Adrenal gland (tissue), 12 donors: ENCODE results near the gene LTN1. TPM values are rescaled to one million over a fixed set of nuclear protein-coding genes. Genes with fewer than 3 reads are reported as not detected.

Source experiments
- DNase-seq, 7 donors: peaks; one replicate each; pipeline ENCODE4 v3.0.0-alpha.2; 2019 to 2020
- H3K27ac ChIP-seq, 5 donors: fragments of 200-600 bp; sonication (generic) in 4 of 5; 1 replicate in 3 of 5; 2 replicates in 2 of 5; pipeline versions ENCODE4 v1.5.1 to v1.8.0; 2016 to 2020; ENCODE audit warnings: mild to moderate bottlenecking in 1 of 5
- H3K27me3 ChIP-seq: fragments of 200-600 bp; 2 replicates; pipeline ENCODE4 v1.8.0; 2021
- H3K36me3 ChIP-seq, 2 donors: fragments of 200-600 bp; replicated peaks in 1 of 2; 1 replicate in 1 of 2; 2 replicates in 1 of 2; pipeline versions ENCODE4 v1.5.1 to v1.8.0; 2018 to 2022
- H3K4me1 ChIP-seq, 2 donors: fragments of 200-600 bp; replicated peaks in 1 of 2; 1 replicate in 1 of 2; 2 replicates in 1 of 2; pipeline versions ENCODE4 v1.5.1 to v1.8.0; 2018 to 2021
- H3K4me3 ChIP-seq, 4 donors: fragments of 200-600 bp; sonication (generic) in 3 of 4; one replicate each; pipeline ENCODE4 v1.5.1; 2016 to 2018
- H3K9me3 ChIP-seq, 3 donors: fragments of 200-600 bp; sonication (generic) in 1 of 3; replicated peaks in 1 of 3; 1 replicate in 2 of 3; 2 replicates in 1 of 3; pipeline versions ENCODE4 v1.5.1 to v1.8.0; 2016 to 2021
- CTCF ChIP-seq, 6 experiments: fragments of 450-650 bp in 4 of 6; fragments of 200-600 bp in 2 of 6; sonication (generic) in 1 of 6; IDR thresholded peaks; 1 replicate in 5 of 6; 2 replicates in 1 of 6; pipeline versions ENCODE4 v1.5.1 to v1.8.0; 2016 to 2021; ENCODE audit warnings: antibody characterized with exemption in 6 of 6, mild to moderate bottlenecking in 2 of 6, moderate library complexity in 1 of 6
- POLR2A ChIP-seq, 2 donors: fragments of 450-650 bp; IDR thresholded peaks; one replicate each; pipeline ENCODE4 v1.6.1; 2017; ENCODE audit warnings: antibody characterized with exemption in 2 of 2, mild to moderate bottlenecking in 2 of 2, moderate library complexity in 1 of 2
- WGBS, 4 donors: extraction: QIAGEN DNeasy Blood & Tissue Kit in 2 of 4; methylation state at CpG; one replicate each; pipeline versions ENCODE4 v1.1.5 to v1.1.7; 2013 to 2017; 5-methylcytosine and 5-hydroxymethylcytosine counted together
- intact Hi-C, 2 donors: fragments of 100-400 bp; cut with DNase I; formaldehyde crosslinking; loops; one replicate each; pipeline versions ENCODE4 v1.14.1 to v1.15.0; 2022 to 2023
- polyA plus RNA-seq, 3 donors: library from polyadenylated mRNA; stranded (reverse); fragments of 200-250 nt in 2 of 3; fragments of 350-450 nt in 1 of 3; fragmentation: Illumina TruSeq in 1 of 3; extraction: RNeasy Lipid Tissue Mini Kit (QIAGEN cat#74804) in 1 of 3; gene quantifications; one replicate each; pipeline ENCODE4 v1.2.3, GENCODE V29; 2013 to 2014
- total RNA-seq, 9 donors: library from RNA; depleted of rRNA in 4 of 9; stranded (reverse); fragments of >200 nt in 4 of 9; fragments of 120-200 nt in 1 of 9; fragmentation: NEBNext Ultra II Directional in 1 of 9; extraction: Animal tissue kit (Norgen Biotek cat#: 25700) in 1 of 9; gene quantifications; one replicate each; pipeline versions ENCODE4 v1.1.0 to v1.2.4, GENCODE V29; 2013 to 2023
- donor health status: healthy with polysubstance abuse.
- donor health status: Bipolar disorder and iron deficiency.
- donor health status: DM: yes; HTN: yes; CAD: no.
- donor health status: DM: no; HTN: no; CAD: no.
- donor health status: DM: no; HTN: no; CAD: no.
- donor health status: DM: yes; HTN: yes; CAD: no.

LTN1 gene
- total and polyA plus RNA-seq, 12 donors, result 3.6 to 31.2 (median 22.0) TPM

GRCh38 chr21:28949318-28949717 lies 43.4 kb downstream of the LTN1 start:
- no peak for DNase-seq
- WGBS, 4 donors, result 65 to 88% (median 82%) methylated on average over 2 of the region's 2 CpGs
- Histone ChIP-seq H3K27ac (no peak overlapping the region), H3K9me3 (no peaks in the 10 kb centered on the region), H3K4me3 (no peak overlapping the region), H3K36me3 (peaks cover 0 to 51% of the 10 kb centered on the region in 2 donors), H3K27me3 (no peaks in the 10 kb centered on the region), H3K4me1 (no peaks in the 10 kb centered on the region)
- intact Hi-C loops, result loop anchor here in 1 of 2 donors (10.0 kb wide), 1 partner anchor 195 kb away; no protein-coding TSS in a partner anchor
- TF ChIP-seq POLR2A (IDR thresholded peaks at IDR 0.05) (no peak), CTCF (IDR thresholded peaks at IDR 0.05) (no peak)

DNA sequence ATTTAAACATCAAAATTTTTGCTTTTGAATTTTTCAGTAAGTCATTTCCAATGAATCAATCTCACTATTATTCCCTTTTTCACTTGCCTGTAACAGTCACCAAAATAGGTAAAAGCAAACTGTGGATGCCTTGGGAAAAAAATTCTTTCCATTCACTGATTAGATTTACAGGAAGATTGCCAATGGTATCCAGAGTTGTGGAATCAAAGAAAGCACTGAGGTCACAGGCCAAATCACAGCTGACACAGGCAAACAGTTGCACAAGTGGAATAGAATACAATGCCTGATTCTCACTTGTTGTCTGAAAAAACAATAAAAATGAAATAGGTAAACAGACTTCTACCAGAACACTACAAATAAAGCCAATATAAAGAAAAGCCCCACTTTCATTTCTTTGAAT lies 48.4 kb downstream of the LTN1 start:
- TF ChIP-seq POLR2A (IDR thresholded peaks at IDR 0.05) (no peak), CTCF (IDR thresholded peaks at IDR 0.05) (no peak)
- Histone ChIP-seq H3K27ac (peak overlapping the region in 1 of 5 donors; percentile 2), H3K4me1 (peaks cover 0 to 5% of the 10 kb centered on the region in 2 donors), H3K27me3 (no peaks in the 10 kb centered on the region), H3K36me3 (peaks cover 0 to 47% of the 10 kb centered on the region in 2 donors), H3K9me3 (no peaks in the 10 kb centered on the region), H3K4me3 (no peak overlapping the region)
- intact Hi-C loops, result loop anchor here in 1 of 2 donors (10.0 kb wide), 1 partner anchor 189 kb away; no protein-coding TSS in a partner anchor
- DNase-seq, result peak in 3 of 7 donors; percentile 12 to 33 (median 18)

GRCh38 chr21:28943631-28944030 lies 49.0 kb downstream of the LTN1 start:
- Histone ChIP-seq H3K27me3 (no peaks in the 10 kb centered on the region), H3K4me1 (peaks cover 0 to 5% of the 10 kb centered on the region in 2 donors), H3K36me3 (peaks cover 0 to 46% of the 10 kb centered on the region in 2 donors), H3K4me3 (no peak overlapping the region), H3K27ac (no peak overlapping the region), H3K9me3 (no peaks in the 10 kb centered on the region)
- intact Hi-C loops, result loop anchor here in 1 of 2 donors (10.0 kb wide), 1 partner anchor 189 kb away; no protein-coding TSS in a partner anchor
- no peak for TF ChIP-seq CTCF (IDR thresholded peaks at IDR 0.05)
- 76 to 85% (median 80%) methylated on average over 2 of the region's 2 CpGs for WGBS, 4 donors
- DNase-seq, result no peak

GRCh38 chr21:28938726-28939125 lies 54.0 kb downstream of the LTN1 start:
- Histone ChIP-seq H3K36me3 (peaks cover 0 to 33% of the 10 kb centered on the region in 2 donors), H3K27ac (no peak overlapping the region), H3K9me3 (no peaks in the 10 kb centered on the region), H3K4me1 (peaks cover 0 to 5% of the 10 kb centered on the region in 2 donors), H3K27me3 (no peaks in the 10 kb centered on the region), H3K4me3 (no peak overlapping the region)
- WGBS, 4 donors, result 72 to 84% (median 76%) methylated on average over 2 of the region's 2 CpGs
- no peak for DNase-seq
- TF ChIP-seq POLR2A (IDR thresholded peaks at IDR 0.05) (no peak), CTCF (IDR thresholded peaks at IDR 0.05) (no peak)
- intact Hi-C loops, result no loop called here
